ENCODE measurements around the gene HARS1. TPM values are rescaled to one million over a fixed set of nuclear protein-coding genes. Genes with fewer than 3 reads are reported as not detected.

The HARS1 gene
- total and polyA plus RNA-seq, 2 of the 13 experiments (the other 11 are each of a cell fraction or from before 2014, with no cell fraction given): 36.9 to 66.2 TPM

- TF ChIP-seq PAX8 (CRISPR knock-in tag; IDR thresholded peaks at IDR 0.05; ENCODE audit: borderline replicate concordance): no peak
- no peak for TF ChIP-seq ZHX2 (IDR thresholded peaks at IDR 0.05; ENCODE audit: low read depth)
- no peak for TF ChIP-seq ZHX2 (CRISPR knock-in tag; IDR thresholded peaks at IDR 0.05; ENCODE audit: borderline replicate concordance)
- peak; percentile 95 for TF ChIP-seq ARID3A (IDR thresholded peaks at IDR 0.05; ENCODE audit: low read depth, low read length)
- TF ChIP-seq ZMAT3 (CRISPR knock-in tag; conservative IDR thresholded peaks at IDR 0.05): no peak
- peak; percentile 85 for TF ChIP-seq ELF3 (CRISPR knock-in tag; IDR thresholded peaks at IDR 0.05)
- peak; percentile 85 for TF ChIP-seq POLR2AphosphoS5 (IDR thresholded peaks at IDR 0.05; ENCODE audit: low read depth, low read length)
- no peak for TF ChIP-seq ZNF549 (CRISPR knock-in tag; IDR thresholded peaks at IDR 0.05)
- peak; percentile 80; the same call in 1 of the 2 replicates for TF ChIP-seq KLF9 (CRISPR knock-in tag; IDR thresholded peaks at IDR 0.05; ENCODE audit: low read depth)
- no peak for TF ChIP-seq ZNF224 (CRISPR knock-in tag; IDR thresholded peaks at IDR 0.05)
- TF ChIP-seq ZIK1 (CRISPR knock-in tag; IDR thresholded peaks at IDR 0.05; ENCODE audit: borderline replicate concordance, low read depth): no peak
- TF ChIP-seq RBM22 (optimal IDR thresholded peaks at IDR 0.05; ENCODE audit: low read length): no peak
- peak; percentile 76; the same call in 1 of the 2 replicates for TF ChIP-seq ZBTB39 (CRISPR knock-in tag; IDR thresholded peaks at IDR 0.05)
- TF ChIP-seq KMT2B (CRISPR knock-in tag; IDR thresholded peaks at IDR 0.05): peak; percentile 53
- 0 out of 2 replicates have a peak, but pooled peaks have one; percentile 57 for TF ChIP-seq ZNF124 (CRISPR knock-in tag; IDR thresholded peaks at IDR 0.05)
Observed at GRCh38 chr5:140639148-140639981, 51.8 kb downstream of the HARS1 start, which contains the start of gene TMCO6 (continued).
